ENCODE measurements around the gene FAM24B. TPM values are rescaled to one million over a fixed set of nuclear protein-coding genes. Genes with fewer than 3 reads are reported as not detected.
"Not testable (repeated sequence)": the region's sequence is repeated elsewhere in the genome, so short reads cannot be mapped to it uniquely, and the experiment has no call there.

FAM24B gene
- total RNA-seq, 1 donor from 2014 or later: 1.0 TPM

GRCh38 chr10:122859527-122859926 is 19.9 kb downstream of the FAM24B start:
- Histone ChIP-seq H3K36me3 (ENCODE audit: control insufficient read depth in 3 of 3, insufficient read depth in 3 of 3, low read length in 3 of 3) (peaks cover 0 to 8% (median 2%) of the 10 kb centered on the region in 3 donors), H3K9ac (ENCODE audit: low read depth in 1 of 3, low read length in 3 of 3) (no peak overlapping the region), H3K27ac (ENCODE audit: low read depth, low read length) (no peak overlapping the region), H3K27me3 (ENCODE audit: control insufficient read depth in 3 of 3, insufficient read depth in 3 of 3, low read length in 3 of 3) (no peaks in the 10 kb centered on the region), H3K4me1 (ENCODE audit: control insufficient read depth in 3 of 3, insufficient read depth in 3 of 3, low read length in 3 of 3) (no peaks in the 10 kb centered on the region), H3K4me3 (ENCODE audit: low read length in 3 of 3) (no peak overlapping the region), H3K9me3 (ENCODE audit: control insufficient read depth in 3 of 3, low read length in 3 of 3) (no peaks in the 10 kb centered on the region)

GRCh38 chr10:122858042-122858441 is 21.3 kb downstream of the FAM24B start:
- not testable (repeated sequence) for H3K27ac ChIP-seq (ENCODE audit: low read depth, low read length); H3K36me3 ChIP-seq (ENCODE audit: control insufficient read depth in 3 of 3, insufficient read depth in 3 of 3, low read length in 3 of 3); H3K9ac ChIP-seq (ENCODE audit: low read depth in 1 of 3, low read length in 3 of 3); H3K4me1 ChIP-seq (ENCODE audit: control insufficient read depth in 3 of 3, insufficient read depth in 3 of 3, low read length in 3 of 3); H3K9me3 ChIP-seq (ENCODE audit: control insufficient read depth in 3 of 3, low read length in 3 of 3); H3K27me3 ChIP-seq (ENCODE audit: control insufficient read depth in 3 of 3, insufficient read depth in 3 of 3, low read length in 3 of 3); H3K4me3 ChIP-seq (ENCODE audit: low read length in 3 of 3)

- H3K9me3 ChIP-seq (ENCODE audit: control insufficient read depth in 3 of 3, low read length in 3 of 3): no peaks in the 10 kb centered on the region
- H3K4me3 ChIP-seq (ENCODE audit: low read length in 3 of 3): no peak overlapping the region
- H3K4me1 ChIP-seq (ENCODE audit: control insufficient read depth in 3 of 3, insufficient read depth in 3 of 3, low read length in 3 of 3): no peaks in the 10 kb centered on the region
- no peak overlapping the region for H3K27ac ChIP-seq (ENCODE audit: low read depth, low read length)
- H3K9ac ChIP-seq (ENCODE audit: low read depth in 1 of 3, low read length in 3 of 3): no peak overlapping the region
- peaks cover 0 to 8% (median 2%) of the 10 kb centered on the region in 3 donors for H3K36me3 ChIP-seq (ENCODE audit: control insufficient read depth in 3 of 3, insufficient read depth in 3 of 3, low read length in 3 of 3)
- H3K27me3 ChIP-seq (ENCODE audit: control insufficient read depth in 3 of 3, insufficient read depth in 3 of 3, low read length in 3 of 3): no peaks in the 10 kb centered on the region
Observed at GRCh38 chr10:122856902-122857301, 22.5 kb downstream of the FAM24B start.

- peaks cover 0 to 8% (median 2%) of the 10 kb centered on the region in 3 donors for H3K36me3 ChIP-seq (ENCODE audit: control insufficient read depth in 3 of 3, insufficient read depth in 3 of 3, low read length in 3 of 3)
- no peak overlapping the region for H3K9ac ChIP-seq (ENCODE audit: low read depth in 1 of 3, low read length in 3 of 3)
- no peaks in the 10 kb centered on the region for H3K27me3 ChIP-seq (ENCODE audit: control insufficient read depth in 3 of 3, insufficient read depth in 3 of 3, low read length in 3 of 3)
- H3K4me3 ChIP-seq (ENCODE audit: low read length in 3 of 3): no peak overlapping the region
- H3K27ac ChIP-seq (ENCODE audit: low read depth, low read length): no peak overlapping the region
- no peaks in the 10 kb centered on the region for H3K9me3 ChIP-seq (ENCODE audit: control insufficient read depth in 3 of 3, low read length in 3 of 3)
- no peaks in the 10 kb centered on the region for H3K4me1 ChIP-seq (ENCODE audit: control insufficient read depth in 3 of 3, insufficient read depth in 3 of 3, low read length in 3 of 3)
Observed at GRCh38 chr10:122855745-122856144, 23.6 kb downstream of the FAM24B start.

GRCh38 chr10:122854648-122855047 is 24.7 kb downstream of the FAM24B start:
- no peak overlapping the region for H3K9ac ChIP-seq (ENCODE audit: low read depth in 1 of 3, low read length in 3 of 3)
- H3K27me3 ChIP-seq (ENCODE audit: control insufficient read depth in 3 of 3, insufficient read depth in 3 of 3, low read length in 3 of 3): no peaks in the 10 kb centered on the region
- peaks cover 0 to 8% (median 2%) of the 10 kb centered on the region in 3 donors for H3K36me3 ChIP-seq (ENCODE audit: control insufficient read depth in 3 of 3, insufficient read depth in 3 of 3, low read length in 3 of 3)

GRCh38 chr10:122853665-122854313 is 25.6 kb downstream of the FAM24B start:
- H3K4me3 ChIP-seq (ENCODE audit: low read length in 3 of 3): no peak overlapping the region
- H3K9ac ChIP-seq (ENCODE audit: low read depth in 1 of 3, low read length in 3 of 3): no peak overlapping the region
- no peaks in the 10 kb centered on the region for H3K9me3 ChIP-seq (ENCODE audit: control insufficient read depth in 3 of 3, low read length in 3 of 3)
- peaks cover 0 to 8% (median 2%) of the 10 kb centered on the region in 3 donors for H3K36me3 ChIP-seq (ENCODE audit: control insufficient read depth in 3 of 3, insufficient read depth in 3 of 3, low read length in 3 of 3)
- H3K27me3 ChIP-seq (ENCODE audit: control insufficient read depth in 3 of 3, insufficient read depth in 3 of 3, low read length in 3 of 3): no peaks in the 10 kb centered on the region
- H3K4me1 ChIP-seq (ENCODE audit: control insufficient read depth in 3 of 3, insufficient read depth in 3 of 3, low read length in 3 of 3): no peaks in the 10 kb centered on the region
- no peak overlapping the region for H3K27ac ChIP-seq (ENCODE audit: low read depth, low read length)

More at GRCh38 chr10:122854648-122855047, 24.7 kb downstream of the FAM24B start:
- Histone ChIP-seq H3K27ac (ENCODE audit: low read depth, low read length) (no peak overlapping the region), H3K4me3 (ENCODE audit: low read length in 3 of 3) (no peak overlapping the region), H3K4me1 (ENCODE audit: control insufficient read depth in 3 of 3, insufficient read depth in 3 of 3, low read length in 3 of 3) (no peaks in the 10 kb centered on the region), H3K9me3 (ENCODE audit: control insufficient read depth in 3 of 3, low read length in 3 of 3) (no peaks in the 10 kb centered on the region)

GRCh38 chr10:122852261-122852660 is 27.1 kb downstream of the FAM24B start:
- Histone ChIP-seq H3K27ac (ENCODE audit: low read depth, low read length) (no peak overlapping the region), H3K4me3 (ENCODE audit: low read length in 3 of 3) (no peak overlapping the region), H3K9ac (ENCODE audit: low read depth in 1 of 3, low read length in 3 of 3) (no peak overlapping the region), H3K36me3 (ENCODE audit: control insufficient read depth in 3 of 3, insufficient read depth in 3 of 3, low read length in 3 of 3) (peaks cover 0 to 8% (median 0%) of the 10 kb centered on the region in 3 donors), H3K9me3 (ENCODE audit: control insufficient read depth in 3 of 3, low read length in 3 of 3) (no peaks in the 10 kb centered on the region), H3K27me3 (ENCODE audit: control insufficient read depth in 3 of 3, insufficient read depth in 3 of 3, low read length in 3 of 3) (no peaks in the 10 kb centered on the region), H3K4me1 (ENCODE audit: control insufficient read depth in 3 of 3, insufficient read depth in 3 of 3, low read length in 3 of 3) (peaks cover 0 to 6% (median 3%) of the 10 kb centered on the region in 3 donors)

GRCh38 chr10:122850705-122851640 is 28.4 kb downstream of the FAM24B start:
- peaks cover 0 to 8% (median 0%) of the 10 kb centered on the region in 3 donors for H3K36me3 ChIP-seq (ENCODE audit: control insufficient read depth in 3 of 3, insufficient read depth in 3 of 3, low read length in 3 of 3)

GRCh38 chr10:122849900-122850605 is 29.3 kb downstream of the FAM24B start:
- Histone ChIP-seq H3K36me3 (ENCODE audit: control insufficient read depth in 3 of 3, insufficient read depth in 3 of 3, low read length in 3 of 3) (peaks cover 0 to 4% (median 0%) of the 10 kb centered on the region in 3 donors), H3K9ac (ENCODE audit: low read depth in 1 of 3, low read length in 3 of 3) (no peak overlapping the region), H3K4me1 (ENCODE audit: control insufficient read depth in 3 of 3, insufficient read depth in 3 of 3, low read length in 3 of 3) (peaks cover 0 to 6% (median 3%) of the 10 kb centered on the region in 3 donors)

More at GRCh38 chr10:122850705-122851640, 28.4 kb downstream of the FAM24B start:
- Histone ChIP-seq H3K27me3 (ENCODE audit: control insufficient read depth in 3 of 3, insufficient read depth in 3 of 3, low read length in 3 of 3) (no peaks in the 10 kb centered on the region), H3K4me3 (ENCODE audit: low read length in 3 of 3) (no peak overlapping the region), H3K9me3 (ENCODE audit: control insufficient read depth in 3 of 3, low read length in 3 of 3) (no peaks in the 10 kb centered on the region), H3K9ac (ENCODE audit: low read depth in 1 of 3, low read length in 3 of 3) (no peak overlapping the region), H3K27ac (ENCODE audit: low read depth, low read length) (no peak overlapping the region), H3K4me1 (ENCODE audit: control insufficient read depth in 3 of 3, insufficient read depth in 3 of 3, low read length in 3 of 3) (peaks cover 0 to 6% (median 3%) of the 10 kb centered on the region in 3 donors)

More at GRCh38 chr10:122849900-122850605, 29.3 kb downstream of the FAM24B start:
- Histone ChIP-seq H3K4me3 (ENCODE audit: low read length in 3 of 3) (no peak overlapping the region), H3K9me3 (ENCODE audit: control insufficient read depth in 3 of 3, low read length in 3 of 3) (no peaks in the 10 kb centered on the region), H3K27ac (ENCODE audit: low read depth, low read length) (no peak overlapping the region), H3K27me3 (ENCODE audit: control insufficient read depth in 3 of 3, insufficient read depth in 3 of 3, low read length in 3 of 3) (no peaks in the 10 kb centered on the region)
